Measurements from ENCODE around the gene HOXC10. TPM values are rescaled to one million over a fixed set of nuclear protein-coding genes. Genes with fewer than 3 reads are reported as not detected.

Gene HOXC10
- total RNA-seq, 1 donor from 2014 or later = 0.33 TPM

GRCh38 chr12:53963434-53964314 lies 21.3 kb upstream of the HOXC10 start:
- ATAC-seq (no peak), DNase-seq (ENCODE audit: low spot score) (no peak)

- DNase-seq (ENCODE audit: low spot score) (no peak), ATAC-seq (no peak)
Observed at GRCh38 chr12:53964315-53964713, 20.6 kb upstream of the HOXC10 start.

DNA sequence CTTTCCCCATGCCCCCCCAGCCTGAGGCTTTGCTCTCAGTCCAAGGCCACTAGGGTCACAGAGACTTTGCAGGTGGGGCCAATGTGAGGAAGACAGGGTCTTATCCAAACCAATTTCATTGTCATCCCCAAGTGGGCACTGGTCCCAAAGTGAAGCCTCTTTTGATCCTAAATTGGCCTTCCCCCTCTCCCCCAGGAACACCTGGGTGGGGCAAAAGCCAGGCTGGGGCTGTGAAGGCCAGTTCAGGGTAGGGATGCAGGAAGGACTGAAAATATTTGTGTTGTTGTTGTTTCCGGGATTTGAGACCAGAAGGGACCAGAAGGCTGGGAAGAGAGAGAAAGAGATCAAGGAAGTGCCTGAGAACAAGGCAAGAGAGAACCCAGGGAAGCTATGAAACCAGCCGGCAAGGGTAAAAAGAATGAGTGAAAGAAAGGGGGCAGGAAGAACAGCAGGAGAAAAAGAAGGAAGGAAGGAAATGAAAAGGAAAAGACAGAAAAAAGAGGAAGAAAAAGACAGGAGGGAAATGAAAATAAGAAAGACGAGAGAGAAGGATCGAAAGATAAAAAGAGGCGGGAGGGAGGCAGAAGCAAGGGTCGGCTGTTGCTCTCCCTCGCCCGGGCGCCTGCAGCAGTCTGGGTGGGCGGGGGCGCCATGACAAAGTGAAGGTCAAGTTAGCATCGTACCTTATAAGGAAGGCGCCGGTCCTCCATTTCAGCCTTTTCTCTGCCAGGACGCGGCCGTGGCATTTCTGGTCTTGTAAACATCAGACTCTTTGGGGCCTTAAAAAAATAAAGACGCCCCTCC lies 19.5 kb upstream of the HOXC10 start:
- no peak for ATAC-seq
- no peak for DNase-seq (ENCODE audit: low spot score)

DNA sequence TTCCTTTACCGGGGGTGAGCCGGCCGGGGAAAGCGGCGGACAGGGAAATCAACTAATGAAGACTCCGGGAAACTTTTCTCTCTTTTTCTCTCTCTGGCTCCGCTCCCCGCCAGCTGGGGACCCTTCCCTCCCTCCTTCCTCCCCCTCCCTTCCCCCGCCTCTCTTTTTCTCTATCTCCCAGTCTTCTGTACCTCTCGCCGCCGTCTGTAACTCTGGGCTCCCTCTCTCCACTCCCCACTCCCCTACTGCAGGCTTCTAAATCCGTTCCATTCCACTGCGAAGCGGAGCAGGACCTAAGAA lies 18.9 kb upstream of the HOXC10 start:
- ATAC-seq (no peak), DNase-seq (ENCODE audit: low spot score) (no peak)

DNA sequence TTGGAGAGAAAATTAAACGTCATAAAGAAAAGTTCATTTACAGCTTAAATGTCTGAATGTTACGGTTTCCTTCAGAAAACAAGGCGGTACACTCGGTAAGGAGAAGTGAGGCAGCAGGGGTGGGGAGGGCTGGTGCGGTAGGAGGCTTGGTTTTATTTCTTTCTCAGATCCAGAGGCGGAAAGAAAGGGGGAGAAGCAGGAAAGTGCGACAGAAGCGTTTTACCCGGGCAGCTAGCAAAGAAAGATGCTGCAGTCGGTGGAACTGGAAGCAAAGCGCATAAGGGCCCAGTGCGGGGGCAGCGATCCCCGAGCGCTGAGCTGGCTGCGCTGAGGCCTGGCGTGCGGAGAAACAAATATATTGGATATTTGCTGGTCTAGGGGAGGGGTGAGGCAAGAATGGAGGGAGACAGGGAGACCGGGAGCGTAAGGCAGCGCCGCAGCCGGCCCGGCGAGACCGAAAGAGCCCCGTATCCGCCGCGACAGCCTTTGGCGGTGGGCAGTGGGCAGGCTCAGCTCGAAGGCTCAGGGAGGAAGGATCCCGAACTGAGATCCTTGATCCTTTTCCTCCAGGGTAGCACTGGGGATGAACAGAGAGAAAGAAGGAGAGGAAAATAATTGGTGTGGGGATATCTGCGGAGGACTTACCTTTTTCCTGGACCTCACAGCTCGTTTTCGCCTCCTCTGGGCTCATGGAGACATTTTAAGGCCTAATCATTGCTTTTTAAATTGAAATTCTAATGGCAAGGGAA lies 18.4 kb upstream of the HOXC10 start:
- ATAC-seq = no peak
- DNase-seq (ENCODE audit: low spot score) = no peak

DNA sequence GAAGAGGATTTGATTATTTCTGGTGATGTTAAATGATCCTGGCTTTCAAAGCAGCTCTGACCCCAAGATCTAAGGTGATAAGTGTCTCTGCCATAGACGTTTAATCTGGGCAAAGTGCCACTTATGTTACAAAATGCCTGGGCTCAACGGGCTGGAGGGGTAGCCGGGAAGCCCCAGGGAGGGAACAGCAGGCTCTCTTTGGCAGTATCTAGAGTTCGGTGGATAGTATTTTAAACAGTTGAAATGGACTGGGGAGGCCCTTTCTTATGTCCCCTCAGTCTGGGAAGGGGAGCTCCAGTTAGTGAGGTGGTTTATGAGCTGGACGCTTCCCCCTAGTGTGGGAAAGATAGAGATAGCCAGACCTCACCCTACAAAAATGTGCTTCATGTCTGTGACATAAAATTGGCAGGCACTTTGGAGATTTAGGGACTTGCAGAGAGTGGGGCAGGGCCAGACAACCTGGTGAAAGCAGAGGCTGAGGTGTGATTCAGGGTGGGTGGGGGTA lies 17.5 kb upstream of the HOXC10 start:
- DNase-seq (ENCODE audit: low spot score) (no peak), ATAC-seq (no peak)

DNA sequence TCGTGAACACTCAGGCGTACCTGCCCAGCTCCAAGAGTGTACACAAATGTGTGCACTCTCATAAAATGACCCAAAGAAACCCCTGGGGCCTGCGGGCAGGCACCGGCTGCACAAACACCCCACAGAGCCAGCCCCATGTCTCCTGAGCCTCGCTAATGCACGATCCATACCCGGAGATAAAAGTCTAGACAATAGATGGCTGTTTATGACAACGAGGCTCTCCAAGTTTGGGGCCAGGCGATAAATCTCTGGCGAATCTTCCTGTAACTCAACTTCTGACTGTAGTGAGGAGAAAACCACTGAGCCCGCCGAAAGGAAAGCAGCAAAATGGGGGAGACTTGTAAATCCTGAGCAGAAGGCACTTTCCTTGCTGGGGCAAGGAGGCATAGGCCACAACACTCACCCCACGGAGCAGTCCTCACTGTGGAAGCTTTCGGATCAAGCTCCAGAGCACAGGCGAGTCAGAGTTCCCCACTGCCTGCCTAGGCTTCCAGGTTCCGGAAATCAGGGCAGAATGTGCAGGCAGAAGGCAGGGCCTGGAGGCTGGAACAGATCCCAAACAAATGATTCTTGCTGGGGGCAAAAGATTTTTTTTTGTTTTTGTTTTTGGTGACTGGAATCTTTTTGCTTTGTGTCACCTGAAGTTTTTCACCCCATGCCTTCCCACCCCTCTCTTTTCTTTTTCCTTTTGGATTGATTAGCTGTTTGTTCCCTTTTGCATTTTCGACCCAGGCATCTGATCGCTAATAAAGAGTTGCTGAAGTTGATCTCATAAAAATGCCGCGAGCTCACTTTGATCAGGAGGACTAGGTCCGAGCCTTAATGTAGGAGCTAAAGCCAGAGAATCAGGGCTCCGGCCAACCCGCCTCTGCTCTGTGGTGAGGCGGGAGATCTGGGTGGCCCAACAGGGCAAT lies 16.5 kb upstream of the HOXC10 start:
- ATAC-seq (no peak), DNase-seq (ENCODE audit: low spot score) (no peak)

DNA sequence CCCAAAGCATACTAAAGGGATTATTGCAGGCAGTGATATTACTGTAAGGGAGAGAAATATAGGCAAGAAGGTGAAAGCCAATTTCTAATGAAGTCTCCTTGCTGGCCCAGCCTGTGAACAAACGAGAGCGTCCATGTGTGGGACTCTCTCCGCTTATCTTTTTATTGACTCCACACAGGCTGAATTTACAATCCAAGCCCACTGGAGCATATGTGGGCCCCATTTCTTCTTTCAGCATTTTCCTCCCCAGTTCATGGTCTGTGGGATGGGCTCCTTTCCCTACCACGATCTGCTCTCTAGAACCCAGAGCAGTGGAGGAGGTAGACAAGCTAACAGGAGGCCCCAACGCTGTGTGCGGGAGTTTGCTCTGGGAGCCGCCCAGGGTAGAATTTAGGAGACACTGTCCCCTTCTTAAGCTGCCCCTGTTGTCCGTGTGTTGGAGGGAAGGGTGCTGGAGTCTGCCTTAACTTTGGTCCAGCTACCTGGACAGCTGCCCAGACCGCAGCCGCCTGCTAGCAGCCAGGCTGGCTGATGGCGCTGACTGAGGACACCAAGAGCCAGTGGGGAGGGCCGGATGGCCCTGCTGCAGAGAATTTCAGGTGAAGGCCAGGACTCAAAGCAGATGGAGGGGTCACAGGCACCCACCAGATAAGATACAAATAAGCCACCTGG lies 15.2 kb upstream of the HOXC10 start:
- peak; percentile 46 for ATAC-seq
- no peak for DNase-seq (ENCODE audit: low spot score)

- no peak for ATAC-seq
- no peak for DNase-seq (ENCODE audit: low spot score)
Observed at GRCh38 chr12:53970451-53970850, 14.5 kb upstream of the HOXC10 start.

- ATAC-seq (no peak), DNase-seq (ENCODE audit: low spot score) (no peak)
Observed at GRCh38 chr12:53971129-53971528, 13.8 kb upstream of the HOXC10 start.

DNA sequence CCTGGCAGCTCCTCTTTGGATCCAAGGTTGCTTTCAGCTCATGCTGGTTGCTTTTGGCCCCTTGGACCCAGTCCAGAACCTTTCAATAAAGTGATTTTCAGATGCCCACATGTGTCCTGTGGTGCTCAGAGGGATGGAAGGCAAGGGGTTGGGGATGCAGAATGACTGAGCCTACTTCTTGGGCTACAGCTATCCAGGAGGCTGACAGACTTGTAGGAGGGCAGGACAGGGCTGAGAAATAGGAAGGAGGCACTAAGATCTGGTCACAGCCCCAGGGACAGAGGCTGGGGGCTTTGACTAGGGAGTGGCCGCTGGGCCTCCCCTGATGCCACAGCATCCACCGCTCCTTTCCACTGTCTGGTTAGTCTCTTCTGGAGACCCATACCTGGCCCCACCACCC lies 13.3 kb upstream of the HOXC10 start:
- no peak for ATAC-seq

GRCh38 chr12:53972152-53972702 lies 12.7 kb upstream of the HOXC10 start:
- DNase-seq (ENCODE audit: low spot score) = no peak
- ATAC-seq = no peak

More for the DNA sequence above, 13.3 kb upstream of the HOXC10 start:
- DNase-seq (ENCODE audit: low spot score) = no peak

GRCh38 chr12:53972722-53973235 lies 12.2 kb upstream of the HOXC10 start, which contains the start of gene HOXC11:
TSS of gene HOXC11 (plus strand) at chr12:53973126. CDS start at chr12:53973242, 116 bp downstream.
- ATAC-seq = no peak
- DNase-seq (ENCODE audit: low spot score) = no peak

- ATAC-seq (no peak), DNase-seq (ENCODE audit: low spot score) (no peak)
Observed at GRCh38 chr12:53973236-53974042, 11.5 kb upstream of the HOXC10 start.

DNA sequence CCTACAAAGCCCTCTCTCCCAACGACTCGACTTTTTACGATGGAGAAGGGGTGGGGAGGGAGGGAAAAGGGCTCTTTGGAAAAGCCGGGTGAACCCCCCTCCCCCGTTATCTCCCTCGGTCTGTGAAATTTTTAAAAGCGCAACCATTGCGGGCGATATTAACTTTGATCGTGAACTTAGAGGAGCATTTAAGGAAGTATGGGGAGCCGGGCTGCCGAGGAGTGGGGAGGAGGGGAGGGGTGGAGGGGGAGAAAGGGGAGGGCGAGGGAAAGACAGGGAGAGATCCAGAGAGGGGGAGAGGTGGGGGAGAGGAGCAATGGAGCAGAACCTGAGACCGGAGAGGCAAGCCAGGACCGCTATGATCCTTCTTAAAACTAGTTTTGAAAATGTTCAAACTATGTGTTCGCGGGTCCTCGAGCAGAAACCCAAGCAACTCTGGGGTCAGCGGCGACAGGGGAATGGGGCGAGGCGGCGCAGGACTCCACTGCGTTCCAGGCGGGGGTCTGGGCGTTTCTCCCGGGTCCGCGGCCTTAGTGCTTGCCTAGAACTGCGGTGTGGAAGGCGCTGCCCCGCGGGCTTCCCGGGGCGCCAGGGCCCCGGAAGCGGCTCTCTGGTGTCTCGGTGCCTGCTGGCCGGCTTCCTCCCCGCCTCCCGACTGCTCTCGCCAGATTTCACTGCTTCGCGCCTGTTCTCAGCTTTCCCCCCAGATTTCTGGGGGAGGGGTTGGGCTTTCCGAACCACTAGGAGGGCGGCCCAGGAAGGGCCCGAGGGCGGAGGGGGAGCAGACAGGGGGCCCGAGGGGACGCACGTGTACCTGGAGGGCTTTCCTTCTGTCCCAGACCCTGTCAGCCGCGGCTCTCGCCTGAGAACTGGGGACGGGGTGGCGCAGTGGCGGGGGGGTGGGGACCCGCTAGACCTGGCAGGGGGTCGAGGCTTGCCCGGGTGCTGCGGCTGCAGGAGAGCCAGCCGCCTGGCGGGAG lies 10.6 kb upstream of the HOXC10 start, which contains the start of gene HOTAIR:
TSS of gene HOTAIR (minus strand) at position 871 of the 980 bp plus-strand sequence.
- DNase-seq (ENCODE audit: low spot score) = no peak
- peak; percentile 23 for ATAC-seq

DNA sequence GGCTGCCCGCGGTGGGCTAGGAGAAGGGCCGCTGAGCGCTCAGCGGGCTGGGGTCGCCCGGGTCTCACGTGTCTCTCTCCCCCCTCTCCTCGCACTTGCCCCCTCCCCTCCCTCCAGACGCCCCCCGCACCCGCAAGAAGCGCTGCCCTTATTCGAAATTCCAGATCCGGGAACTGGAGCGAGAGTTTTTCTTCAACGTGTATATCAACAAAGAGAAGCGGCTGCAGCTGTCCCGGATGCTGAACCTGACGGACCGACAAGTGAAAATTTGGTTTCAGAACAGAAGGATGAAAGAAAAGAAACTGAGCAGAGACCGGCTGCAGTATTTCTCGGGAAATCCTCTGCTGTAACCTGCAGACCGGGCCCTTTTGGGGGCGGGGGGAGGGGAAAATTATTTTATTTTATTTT lies 9.9 kb upstream of the HOXC10 start:
- DNase-seq (ENCODE audit: low spot score) = no peak
- no peak for ATAC-seq
